ENCODE data around the gene FAM110A.
"Not testable (repeated sequence)": the region's sequence is repeated elsewhere in the genome, so short reads cannot be mapped to it uniquely, and the experiment has no call there.

Gene FAM110A

GRCh38 chr20:824916-825315, 8.6 kb upstream of the FAM110A start:
- H3K4me3 ChIP-seq (ENCODE audit: low read depth in 1 of 2, low read length in 2 of 2), result no peak overlapping the region
- no peaks in the 10 kb centered on the region for H3K27me3 ChIP-seq (ENCODE audit: control insufficient read depth in 1 of 2, insufficient read depth in 2 of 2, low read length in 2 of 2)
- H3K9ac ChIP-seq (ENCODE audit: low read length), result no peak overlapping the region
- H3K9me3 ChIP-seq (ENCODE audit: low read length), result no peaks in the 10 kb centered on the region
- H3K27ac ChIP-seq (ENCODE audit: low read depth, low read length), result no peak overlapping the region
- H3K36me3 ChIP-seq (ENCODE audit: insufficient read depth, low read length), result no peaks in the 10 kb centered on the region
- no peaks in the 10 kb centered on the region for H3K4me1 ChIP-seq (ENCODE audit: insufficient read depth, low read length)

GRCh38 chr20:825710-826421, 7.6 kb upstream of the FAM110A start:
- no peaks in the 10 kb centered on the region for H3K9me3 ChIP-seq (ENCODE audit: low read length)
- no peaks in the 10 kb centered on the region for H3K4me1 ChIP-seq (ENCODE audit: insufficient read depth, low read length)
- no peaks in the 10 kb centered on the region for H3K27me3 ChIP-seq (ENCODE audit: control insufficient read depth in 1 of 2, insufficient read depth in 2 of 2, low read length in 2 of 2)
- no peaks in the 10 kb centered on the region for H3K36me3 ChIP-seq (ENCODE audit: insufficient read depth, low read length)
- no peak overlapping the region for H3K4me3 ChIP-seq (ENCODE audit: low read depth in 1 of 2, low read length in 2 of 2)
- H3K9ac ChIP-seq (ENCODE audit: low read length), result no peak overlapping the region
- H3K27ac ChIP-seq (ENCODE audit: low read depth, low read length), result no peak overlapping the region

- Histone ChIP-seq H3K4me3 (ENCODE audit: low read depth in 1 of 2, low read length in 2 of 2) (no peak overlapping the region), H3K9me3 (ENCODE audit: low read length) (no peaks in the 10 kb centered on the region), H3K27me3 (ENCODE audit: control insufficient read depth in 1 of 2, insufficient read depth in 2 of 2, low read length in 2 of 2) (no peaks in the 10 kb centered on the region), H3K4me1 (ENCODE audit: insufficient read depth, low read length) (no peaks in the 10 kb centered on the region), H3K9ac (ENCODE audit: low read length) (no peak overlapping the region), H3K36me3 (ENCODE audit: insufficient read depth, low read length) (no peaks in the 10 kb centered on the region), H3K27ac (ENCODE audit: low read depth, low read length) (no peak overlapping the region)
These were observed 6.7 kb upstream of the FAM110A start for GRCh38 chr20:826695-827323.

GRCh38 chr20:827981-828380, 5.5 kb upstream of the FAM110A start:
- H3K36me3 ChIP-seq (ENCODE audit: insufficient read depth, low read length); H3K27me3 ChIP-seq (ENCODE audit: control insufficient read depth in 1 of 2, insufficient read depth in 2 of 2, low read length in 2 of 2); H3K9ac ChIP-seq (ENCODE audit: low read length); H3K4me1 ChIP-seq (ENCODE audit: insufficient read depth, low read length); H3K9me3 ChIP-seq (ENCODE audit: low read length); H3K4me3 ChIP-seq (ENCODE audit: low read depth in 1 of 2, low read length in 2 of 2); H3K27ac ChIP-seq (ENCODE audit: low read depth, low read length): not testable (repeated sequence)

- Histone ChIP-seq H3K4me1 (ENCODE audit: insufficient read depth, low read length) (no peaks in the 10 kb centered on the region), H3K9me3 (ENCODE audit: low read length) (no peaks in the 10 kb centered on the region), H3K27ac (ENCODE audit: low read depth, low read length) (no peak overlapping the region), H3K36me3 (ENCODE audit: insufficient read depth, low read length) (no peaks in the 10 kb centered on the region), H3K4me3 (ENCODE audit: low read depth in 1 of 2, low read length in 2 of 2) (no peak overlapping the region), H3K27me3 (ENCODE audit: control insufficient read depth in 1 of 2, insufficient read depth in 2 of 2, low read length in 2 of 2) (no peaks in the 10 kb centered on the region), H3K9ac (ENCODE audit: low read length) (no peak overlapping the region)
These were observed 4.5 kb upstream of the FAM110A start for GRCh38 chr20:828987-829386.

- Histone ChIP-seq H3K4me3 (ENCODE audit: low read depth in 1 of 2, low read length in 2 of 2) (no peak overlapping the region), H3K9me3 (ENCODE audit: low read length) (no peaks in the 10 kb centered on the region), H3K27me3 (ENCODE audit: control insufficient read depth in 1 of 2, insufficient read depth in 2 of 2, low read length in 2 of 2) (no peaks in the 10 kb centered on the region), H3K4me1 (ENCODE audit: insufficient read depth, low read length) (peaks cover 3% of the 10 kb centered on the region), H3K9ac (ENCODE audit: low read length) (no peak overlapping the region), H3K36me3 (ENCODE audit: insufficient read depth, low read length) (no peaks in the 10 kb centered on the region), H3K27ac (ENCODE audit: low read depth, low read length) (no peak overlapping the region)
These were observed 4.0 kb upstream of the FAM110A start for GRCh38 chr20:829551-829950.

- peaks cover 4% of the 10 kb centered on the region for H3K4me1 ChIP-seq (ENCODE audit: insufficient read depth, low read length)
- no peaks in the 10 kb centered on the region for H3K27me3 ChIP-seq (ENCODE audit: control insufficient read depth in 1 of 2, insufficient read depth in 2 of 2, low read length in 2 of 2)
- no peak overlapping the region for H3K9ac ChIP-seq (ENCODE audit: low read length)
- H3K9me3 ChIP-seq (ENCODE audit: low read length), result no peaks in the 10 kb centered on the region
- H3K27ac ChIP-seq (ENCODE audit: low read depth, low read length), result no peak overlapping the region
- no peaks in the 10 kb centered on the region for H3K36me3 ChIP-seq (ENCODE audit: insufficient read depth, low read length)
- no peak overlapping the region for H3K4me3 ChIP-seq (ENCODE audit: low read depth in 1 of 2, low read length in 2 of 2)
These were observed 3.4 kb upstream of the FAM110A start for GRCh38 chr20:830011-830521.

GRCh38 chr20:831251-831650, 2.3 kb upstream of the FAM110A start:
- H3K36me3 ChIP-seq (ENCODE audit: insufficient read depth, low read length), result no peaks in the 10 kb centered on the region
- peaks cover 4% of the 10 kb centered on the region for H3K4me1 ChIP-seq (ENCODE audit: insufficient read depth, low read length)
- H3K27me3 ChIP-seq (ENCODE audit: control insufficient read depth in 1 of 2, insufficient read depth in 2 of 2, low read length in 2 of 2), result no peaks in the 10 kb centered on the region
- no peak overlapping the region for H3K27ac ChIP-seq (ENCODE audit: low read depth, low read length)
- H3K9me3 ChIP-seq (ENCODE audit: low read length), result no peaks in the 10 kb centered on the region
- H3K9ac ChIP-seq (ENCODE audit: low read length), result no peak overlapping the region
- no peak overlapping the region for H3K4me3 ChIP-seq (ENCODE audit: low read depth in 1 of 2, low read length in 2 of 2)

- Histone ChIP-seq H3K9me3 (ENCODE audit: low read length) (no peaks in the 10 kb centered on the region), H3K9ac (ENCODE audit: low read length) (no peak overlapping the region), H3K27ac (ENCODE audit: low read depth, low read length) (no peak overlapping the region), H3K27me3 (ENCODE audit: control insufficient read depth in 1 of 2, insufficient read depth in 2 of 2, low read length in 2 of 2) (no peaks in the 10 kb centered on the region), H3K4me3 (ENCODE audit: low read depth in 1 of 2, low read length in 2 of 2) (no peak overlapping the region), H3K4me1 (ENCODE audit: insufficient read depth, low read length) (peaks cover 4% of the 10 kb centered on the region), H3K36me3 (ENCODE audit: insufficient read depth, low read length) (no peaks in the 10 kb centered on the region)
These were observed 1.6 kb upstream of the FAM110A start for GRCh38 chr20:831956-832355.

- no peak overlapping the region for H3K27ac ChIP-seq (ENCODE audit: low read depth, low read length)
- no peaks in the 10 kb centered on the region for H3K9me3 ChIP-seq (ENCODE audit: low read length)
- H3K4me1 ChIP-seq (ENCODE audit: insufficient read depth, low read length), result peaks cover 4% of the 10 kb centered on the region
- H3K27me3 ChIP-seq (ENCODE audit: control insufficient read depth in 1 of 2, insufficient read depth in 2 of 2, low read length in 2 of 2), result no peaks in the 10 kb centered on the region
- H3K4me3 ChIP-seq (ENCODE audit: low read depth in 1 of 2, low read length in 2 of 2), result peak overlapping the region; percentile 57 to 70
- H3K9ac ChIP-seq (ENCODE audit: low read length), result no peak overlapping the region
- H3K36me3 ChIP-seq (ENCODE audit: insufficient read depth, low read length), result no peaks in the 10 kb centered on the region
These were observed 430 bp upstream of the FAM110A start for GRCh38 chr20:833121-833449.

GRCh38 chr20:834151-834746, 734 bp downstream of the FAM110A start:
- peak overlapping the region; percentile 21 for H3K27ac ChIP-seq (ENCODE audit: low read depth, low read length)

More at GRCh38 chr20:834151-834746, 734 bp downstream of the FAM110A start:
- Histone ChIP-seq H3K9ac (ENCODE audit: low read length) (no peak overlapping the region), H3K27me3 (ENCODE audit: control insufficient read depth in 1 of 2, insufficient read depth in 2 of 2, low read length in 2 of 2) (no peaks in the 10 kb centered on the region), H3K4me3 (ENCODE audit: low read depth in 1 of 2, low read length in 2 of 2) (peak overlapping the region; percentile 66 to 70), H3K36me3 (ENCODE audit: insufficient read depth, low read length) (no peaks in the 10 kb centered on the region), H3K9me3 (ENCODE audit: low read length) (no peaks in the 10 kb centered on the region), H3K4me1 (ENCODE audit: insufficient read depth, low read length) (peaks cover 4% of the 10 kb centered on the region)

Measured in muscle layer of colon (tissue), 2 donors.